K562 treated with DMSO at 1 percent for 4 hours (cell line): Measurements from ENCODE around the gene MYEOV. TPM values are rescaled to one million over a fixed set of nuclear protein-coding genes. Genes with fewer than 3 reads are reported as not detected.

ENCODE experiments used
- total RNA-seq: library from RNA; unstranded; fragments of 300-600 nt; gene quantifications from 2 replicates; pipeline ENCODE4 v1.2.3, GENCODE V29; 2022; ENCODE audit not compliant: insufficient read depth

The MYEOV gene
- total RNA-seq, result 32.4 and 37.7 TPM in 2 replicates

GRCh38 chr11:69293819-69294505 is at the start of gene MYEOV:
Gene MYEOV (plus strand): TSS chr11:69294155. CDS start chr11:69295355, 1,200 bp downstream.

Other genes starting within 250 kb of the MYEOV start
- 4.9 and 5.2 TPM in 2 replicates for gene TPCN2, start 245.2 kb upstream of the MYEOV start, total RNA-seq
- gene SMIM38, start 138.2 kb upstream of the MYEOV start, total RNA-seq, result 0.44 TPM in 1 of 2 replicates, not detected in the other
- not detected in 2 replicates for gene LINC01488, start 187.5 kb downstream of the MYEOV start, total RNA-seq